Ovary (tissue), 3 donors: ENCODE measurements around the gene NINL.

Source experiments
- POLR2A ChIP-seq: fragments of 450-650 bp; IDR thresholded peaks from one replicate; pipeline ENCODE4 v1.6.1; 2017; ENCODE audit warnings: antibody characterized with exemption, mild to moderate bottlenecking, moderate library complexity
- TF ChIP-seq, protein P1 (sequence below), 3 donors: fragments of 450-650 bp in 2 of 3; fragments of 200-600 bp in 1 of 3; IDR thresholded peaks; one replicate each; pipeline versions ENCODE4 v1.5.1 to v1.8.0; 2016 to 2022; ENCODE audit warnings: antibody characterized with exemption in 3 of 3, mild to moderate bottlenecking in 1 of 3
- donor health status: DM: no; HTN: no; CAD: no.

DNA sequence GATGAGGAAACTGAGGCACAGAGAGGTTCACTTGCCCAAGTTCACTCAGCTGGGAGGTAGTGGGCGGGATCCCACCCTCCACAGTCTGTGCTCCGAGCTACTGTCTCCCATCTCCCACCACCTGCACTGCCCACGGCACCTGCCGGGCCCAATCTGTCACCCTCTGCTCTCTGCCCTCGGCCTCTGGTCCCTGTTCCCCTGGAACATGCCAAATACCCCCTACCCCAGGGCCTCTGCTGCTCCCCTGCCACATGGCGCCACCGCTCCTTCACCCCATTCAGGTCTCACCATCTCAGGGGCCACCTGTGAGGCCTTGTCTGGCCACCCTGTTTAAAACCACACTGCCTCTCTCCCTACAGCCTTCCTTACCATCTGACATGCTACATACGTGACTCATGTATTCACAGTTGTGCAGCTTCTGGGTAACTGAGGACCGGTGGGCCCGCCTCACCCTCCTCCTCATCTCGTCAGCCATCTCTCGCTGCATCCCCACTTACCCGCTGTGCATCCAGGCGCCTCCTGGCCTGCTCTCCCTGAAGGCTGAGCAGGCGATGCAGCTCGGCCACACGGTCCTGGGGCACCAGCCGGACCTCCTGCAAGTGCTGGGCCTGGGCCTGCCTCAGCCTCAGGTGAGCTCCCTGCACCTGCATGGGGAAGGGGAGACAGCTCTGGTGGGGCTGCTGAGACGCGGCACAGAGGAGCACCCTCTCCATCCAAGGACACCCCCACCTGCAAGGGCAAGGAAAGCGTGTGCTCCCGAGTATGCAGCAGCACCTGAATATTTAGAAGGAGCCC lies 127.2 kb downstream of the NINL start:
- no peak for TF ChIP-seq POLR2A
- TF ChIP-seq, protein P1, sequence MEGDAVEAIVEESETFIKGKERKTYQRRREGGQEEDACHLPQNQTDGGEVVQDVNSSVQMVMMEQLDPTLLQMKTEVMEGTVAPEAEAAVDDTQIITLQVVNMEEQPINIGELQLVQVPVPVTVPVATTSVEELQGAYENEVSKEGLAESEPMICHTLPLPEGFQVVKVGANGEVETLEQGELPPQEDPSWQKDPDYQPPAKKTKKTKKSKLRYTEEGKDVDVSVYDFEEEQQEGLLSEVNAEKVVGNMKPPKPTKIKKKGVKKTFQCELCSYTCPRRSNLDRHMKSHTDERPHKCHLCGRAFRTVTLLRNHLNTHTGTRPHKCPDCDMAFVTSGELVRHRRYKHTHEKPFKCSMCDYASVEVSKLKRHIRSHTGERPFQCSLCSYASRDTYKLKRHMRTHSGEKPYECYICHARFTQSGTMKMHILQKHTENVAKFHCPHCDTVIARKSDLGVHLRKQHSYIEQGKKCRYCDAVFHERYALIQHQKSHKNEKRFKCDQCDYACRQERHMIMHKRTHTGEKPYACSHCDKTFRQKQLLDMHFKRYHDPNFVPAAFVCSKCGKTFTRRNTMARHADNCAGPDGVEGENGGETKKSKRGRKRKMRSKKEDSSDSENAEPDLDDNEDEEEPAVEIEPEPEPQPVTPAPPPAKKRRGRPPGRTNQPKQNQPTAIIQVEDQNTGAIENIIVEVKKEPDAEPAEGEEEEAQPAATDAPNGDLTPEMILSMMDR (IDR thresholded peaks at IDR 0.05): no peak
